NCI-H226 (cell line): ENCODE data around the gene MYLK2.

Experiments
- DNase-seq: peaks from one replicate; pipeline ENCODE4 v3.0.0-alpha.2; 2015

The MYLK2 gene

GRCh38 chr20:31858760-31859083 lies 39.6 kb downstream of the MYLK2 start:
- no peak for DNase-seq

GRCh38 chr20:31859266-31859997 lies 40.3 kb downstream of the MYLK2 start:
- no peak for DNase-seq

GRCh38 chr20:31859998-31860380 lies 40.8 kb downstream of the MYLK2 start:
- DNase-seq, result no peak

DNA sequence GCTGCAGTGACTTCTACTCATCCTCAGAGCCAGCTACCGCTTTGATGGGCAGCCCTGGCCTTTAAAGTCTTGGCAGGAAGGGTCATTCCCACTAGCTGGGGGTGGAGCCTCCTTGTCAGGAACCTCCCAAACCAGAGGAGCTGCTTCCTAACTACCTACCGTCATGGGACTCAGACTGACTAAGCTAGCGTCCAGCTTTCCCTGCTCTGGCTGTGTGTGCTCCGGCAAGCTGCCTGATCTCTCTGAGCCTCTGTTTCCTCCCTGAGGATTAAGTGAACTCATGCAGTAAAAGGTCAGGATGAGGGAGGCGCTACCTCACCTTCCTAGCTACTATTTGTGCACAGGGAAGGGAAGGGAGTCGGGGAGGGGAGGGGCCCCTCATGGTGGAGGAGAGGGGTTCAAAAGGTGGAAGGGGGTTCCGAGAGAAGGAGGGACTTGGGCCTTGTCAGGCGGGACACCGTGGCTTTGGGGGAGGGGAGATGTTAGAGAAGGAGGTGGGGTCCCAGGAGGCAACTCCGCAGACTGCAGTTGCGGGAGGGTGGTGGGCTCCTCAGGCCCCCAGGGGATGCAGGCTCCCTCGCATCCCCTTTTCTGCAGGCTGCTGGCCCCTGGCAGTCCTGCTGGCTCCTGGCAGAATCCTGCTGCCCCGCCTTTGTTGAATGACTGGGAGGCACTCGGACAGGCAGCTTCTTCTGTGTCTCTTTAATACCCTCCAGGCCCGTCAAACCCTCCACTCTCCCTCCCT lies 41.4 kb downstream of the MYLK2 start:
- DNase-seq, result peak; percentile 72

- DNase-seq, result no peak
These were observed 41.9 kb downstream of the MYLK2 start for GRCh38 chr20:31861135-31861384.

- peak; percentile 11 for DNase-seq
These were observed 42.4 kb downstream of the MYLK2 start for GRCh38 chr20:31861385-31862156.

GRCh38 chr20:31862157-31862470 lies 43.0 kb downstream of the MYLK2 start:
- DNase-seq, result no peak

DNA sequence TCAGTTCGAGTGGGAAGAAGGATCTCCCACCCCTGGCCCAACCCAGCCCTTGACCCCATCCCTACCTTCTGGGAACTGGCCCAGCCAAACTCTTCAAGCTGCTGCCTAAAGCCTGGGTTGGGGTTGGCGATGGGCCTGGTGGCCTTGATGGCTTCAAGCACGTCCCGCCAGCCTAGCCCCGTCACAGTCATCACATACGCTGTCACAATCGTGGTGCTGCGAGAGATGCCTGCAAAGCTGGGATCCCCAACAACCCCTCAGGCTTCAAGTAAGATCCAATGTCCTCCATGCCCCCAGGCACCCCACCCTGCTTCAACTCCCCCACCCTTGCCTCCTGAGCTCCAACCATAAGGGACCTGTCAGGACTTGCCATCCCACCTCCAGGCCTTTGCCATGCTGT lies 43.4 kb downstream of the MYLK2 start:
- no peak for DNase-seq

DNA sequence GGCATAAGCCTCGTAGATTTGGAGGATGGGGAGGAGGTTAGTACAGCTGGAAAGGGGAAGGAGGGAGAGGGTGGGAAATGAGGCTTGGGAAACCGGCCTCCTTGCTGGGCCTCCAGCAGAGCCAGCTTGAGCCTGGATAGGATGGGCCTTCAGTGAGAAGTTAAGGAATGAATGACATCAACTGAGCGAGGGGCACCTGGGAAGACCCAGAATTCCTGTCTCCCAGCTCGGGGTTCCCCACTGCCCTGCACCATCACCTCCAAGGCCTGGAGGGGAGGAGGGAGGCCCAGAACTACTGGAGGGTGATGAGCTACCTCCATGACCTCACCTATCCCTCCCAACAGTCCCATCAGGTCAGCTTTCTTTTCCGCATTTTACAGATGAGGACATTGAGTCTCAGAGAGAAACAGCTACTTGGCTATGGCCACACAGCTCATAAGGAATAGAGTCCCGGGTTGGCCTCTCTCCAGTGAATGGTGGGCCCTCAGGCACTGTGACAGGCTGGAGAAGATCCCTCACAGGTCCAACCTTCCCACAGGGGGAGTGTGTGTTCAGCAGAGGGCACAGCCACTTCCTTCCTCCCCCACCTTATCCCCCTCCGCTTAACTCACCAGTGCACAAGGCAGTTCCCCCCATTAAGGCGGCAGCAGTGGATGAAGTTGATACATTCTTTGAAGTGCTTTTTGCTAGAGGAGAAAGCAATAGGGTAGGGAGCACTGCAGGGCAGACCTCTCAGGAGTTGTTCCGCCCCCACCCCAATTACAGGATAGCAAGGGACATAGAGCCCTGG lies 44.3 kb downstream of the MYLK2 start:
- DNase-seq, result no peak

DNA sequence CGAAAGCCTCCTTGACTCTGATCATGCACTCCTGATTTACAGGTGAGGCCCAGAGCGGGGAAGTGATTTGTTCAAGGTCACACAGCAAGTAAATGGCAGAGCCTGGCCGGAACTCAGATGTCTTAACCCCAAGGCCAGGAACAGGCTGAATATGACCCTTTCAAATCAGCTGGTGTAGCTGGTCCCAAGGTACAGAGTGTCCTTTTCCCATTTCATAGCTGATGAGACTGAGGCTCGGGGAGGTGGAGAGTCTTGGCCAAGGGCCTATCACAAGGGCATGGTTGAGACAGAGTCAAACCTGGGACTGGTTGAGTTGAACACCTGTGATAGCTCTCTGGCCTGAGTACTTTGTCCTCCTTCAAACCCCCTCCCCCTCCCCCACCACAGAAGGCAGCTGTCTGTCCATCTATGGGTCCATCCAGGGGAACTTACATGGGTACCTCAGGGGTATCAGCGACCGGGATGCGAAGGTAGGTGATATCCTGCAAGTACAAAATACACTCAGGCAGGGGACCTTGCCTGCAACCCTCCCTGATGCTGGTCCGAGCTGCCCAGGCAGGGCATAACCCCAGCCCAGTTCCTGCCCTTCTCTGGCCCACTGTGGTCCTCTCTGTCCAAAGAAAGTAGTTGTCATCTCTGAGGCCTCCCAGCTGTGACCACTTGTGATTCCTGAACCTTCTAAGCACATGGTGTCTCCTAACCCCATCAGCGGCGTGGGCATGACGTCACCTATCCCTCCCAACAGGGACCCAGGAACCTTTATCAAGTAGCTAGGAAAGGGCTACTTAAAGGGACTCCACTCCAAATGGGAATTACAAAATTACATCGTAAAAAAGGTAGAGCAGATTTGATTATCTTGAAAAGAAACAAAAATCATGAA lies 45.6 kb downstream of the MYLK2 start:
- DNase-seq, result no peak

DNA sequence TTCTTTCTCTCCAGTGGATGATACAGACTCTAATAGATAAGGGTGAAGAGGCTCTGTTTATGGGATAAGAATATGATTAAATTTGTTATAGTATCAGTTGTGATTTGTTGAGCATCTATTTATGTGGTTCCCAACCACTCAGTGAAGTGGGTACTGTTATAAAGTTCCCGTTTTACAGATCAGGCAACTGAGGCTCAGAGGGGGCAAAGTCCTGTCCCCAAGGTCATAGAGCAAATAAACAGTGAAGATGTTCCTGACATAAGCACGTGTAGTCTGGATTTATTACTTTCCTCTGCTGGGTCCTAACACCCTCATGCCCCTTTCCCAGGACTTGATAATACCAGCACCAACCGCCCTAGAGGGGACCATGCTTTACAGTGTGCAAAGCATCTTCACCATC lies 47.1 kb downstream of the MYLK2 start:
- no peak for DNase-seq

DNA sequence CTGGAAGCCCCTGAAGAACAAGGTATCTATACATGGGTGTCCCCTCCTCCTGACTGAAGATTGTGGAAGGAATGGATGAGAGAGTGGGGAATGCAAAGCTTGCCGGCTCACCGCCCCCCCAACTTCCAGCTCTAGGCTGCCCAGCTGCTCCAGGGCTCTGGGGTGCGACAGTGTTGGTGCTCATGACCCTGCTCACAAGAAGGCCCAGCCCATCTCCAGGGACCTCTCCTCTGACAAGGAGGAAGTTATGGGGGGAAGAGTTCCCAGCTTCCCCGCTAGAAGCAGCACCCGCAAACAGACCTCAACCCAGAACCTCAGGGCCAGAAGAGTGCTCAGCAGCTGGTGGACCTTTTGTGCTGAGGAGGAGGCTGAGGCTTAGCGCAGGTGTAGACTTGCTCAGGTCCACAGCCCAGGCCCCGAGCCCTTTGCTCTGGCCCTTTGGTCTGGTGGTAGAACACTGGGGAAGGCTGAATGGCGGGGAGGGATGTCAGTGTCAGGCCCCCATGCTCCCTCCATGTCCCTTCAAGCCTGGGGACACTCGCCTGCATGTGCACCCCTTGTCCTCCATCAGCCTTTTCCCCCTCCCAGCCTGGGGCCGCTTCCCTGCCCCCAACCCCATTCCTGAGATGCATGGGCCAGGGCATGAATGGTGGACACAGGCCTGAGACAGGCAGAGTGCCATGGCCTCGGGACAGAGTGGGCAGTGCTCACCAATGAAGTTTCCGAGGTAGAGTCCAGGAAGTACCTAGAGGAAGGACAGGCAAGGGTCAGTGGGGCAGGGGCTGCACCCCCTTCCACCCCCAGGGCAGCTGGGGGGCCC lies 49.9 kb downstream of the MYLK2 start:
- DNase-seq, result no peak

GRCh38 chr20:31869673-31869941 lies 50.5 kb downstream of the MYLK2 start:
- DNase-seq, result no peak

GRCh38 chr20:31869942-31870725 lies 51.0 kb downstream of the MYLK2 start, which contains the start of the genes DUSP15 and TTLL9:
Gene DUSP15, minus strand, starts transcription at chr20:31870527. Its CDS starts 190 bp downstream, at chr20:31870337.
Gene TTLL9, plus strand, starts transcription at chr20:31870634. Its CDS starts 493 bp downstream, at chr20:31871127.
- no peak for DNase-seq

DNA sequence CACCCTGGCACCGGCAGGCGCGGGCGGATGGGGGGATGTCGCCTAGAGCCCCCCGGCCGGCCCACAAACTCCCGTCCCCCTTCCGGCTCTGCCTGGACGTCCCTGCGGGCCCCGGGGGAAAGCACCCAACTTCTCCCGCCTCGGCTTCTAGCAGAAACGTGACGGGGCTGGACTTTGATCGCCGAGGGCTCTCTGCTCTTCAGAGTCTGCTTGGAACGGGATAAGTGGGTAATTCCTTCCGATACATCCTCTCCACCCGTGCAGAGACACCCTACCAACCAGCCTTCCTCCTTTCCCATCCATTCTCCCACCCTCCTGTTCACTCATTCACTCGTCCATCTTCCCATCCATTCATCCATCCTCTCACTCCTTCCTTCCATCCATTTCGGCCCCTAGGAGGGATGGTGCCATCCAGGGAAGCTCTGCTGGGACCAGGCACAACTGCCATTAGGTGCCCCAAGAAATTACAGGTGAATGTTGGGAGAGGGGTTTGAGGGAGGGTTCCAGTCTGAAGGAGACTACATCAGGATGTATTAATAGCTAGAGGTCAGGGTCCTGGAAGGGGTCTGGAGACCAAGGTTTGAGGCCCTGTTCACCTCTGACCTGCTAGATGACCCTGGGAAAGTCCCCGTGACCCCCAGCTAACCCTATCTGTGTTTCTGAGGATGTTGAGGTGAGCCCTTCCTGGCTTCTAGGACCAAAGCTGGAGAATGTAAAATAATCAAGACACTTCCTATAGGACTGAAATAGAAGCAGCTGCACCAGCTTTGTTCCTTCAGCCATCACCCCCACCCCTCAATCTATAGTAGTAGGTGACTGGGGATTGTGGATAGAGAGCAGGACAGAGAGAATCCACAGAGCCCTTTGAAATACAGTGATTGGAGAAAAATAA lies 51.8 kb downstream of the MYLK2 start:
- DNase-seq, result no peak

DNA sequence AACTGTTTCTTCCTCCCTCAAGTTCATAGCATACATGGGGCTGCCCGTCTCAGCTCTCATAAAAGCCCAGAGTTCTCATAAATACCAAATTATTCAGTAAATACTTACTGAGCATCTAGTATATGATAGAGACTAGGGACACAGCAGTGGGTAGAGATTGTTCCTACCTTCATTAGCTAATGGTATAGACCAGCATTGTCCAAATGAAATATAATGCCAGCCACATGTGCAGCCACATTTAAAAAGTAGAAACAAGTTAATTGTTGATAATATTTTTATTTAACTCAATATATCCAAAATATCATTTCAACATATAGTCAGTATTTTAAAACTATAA lies 52.4 kb downstream of the MYLK2 start:
- no peak for DNase-seq

DNA sequence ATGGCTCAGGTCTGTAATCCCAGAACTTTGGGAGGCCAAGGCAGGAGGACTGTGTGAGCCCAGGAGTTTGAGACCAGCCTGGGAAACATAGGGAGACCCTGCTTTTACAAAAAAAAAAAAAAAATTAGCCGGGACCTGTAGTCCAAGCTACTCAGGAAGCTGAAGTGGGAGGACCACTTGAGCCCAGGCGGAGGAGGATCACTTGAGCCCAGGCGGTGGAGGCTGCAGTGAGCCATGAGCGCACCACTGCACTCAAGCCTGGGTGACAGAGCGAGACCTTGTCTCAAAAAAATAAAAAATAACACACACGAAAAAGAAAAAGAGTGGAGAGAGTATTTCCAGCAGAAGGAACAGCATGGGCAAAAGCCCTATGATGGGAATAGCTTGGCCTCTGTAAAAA lies 53.2 kb downstream of the MYLK2 start:
- no peak for DNase-seq

GRCh38 chr20:31875671-31876070 lies 56.5 kb downstream of the MYLK2 start:
- DNase-seq, result no peak

- DNase-seq, result no peak
These were observed 58.5 kb downstream of the MYLK2 start for GRCh38 chr20:31877684-31878083.
